Stimulated activated CD4-positive, alpha-beta T cell treated with anti-CD3 and anti-CD28 coated beads, Interleukin-1b, Interleukin-23, amount 100 ng/mL, for 24 hours (primary cell): ENCODE measurements around the gene RAI14.
A peak's percentile ranks its signal among the peaks of the same experiment; 100 is the strongest.
"Not testable (repeated sequence)": the region's sequence is repeated elsewhere in the genome, so short reads cannot be mapped to it uniquely, and the experiment has no call there.

ENCODE experiments used
- DNase-seq, 4 experiments: peaks; one replicate each; pipeline ENCODE4 v3.0.0-alpha.2; 2020; ENCODE audit warnings: low read depth in 4 of 4, low spot score in 1 of 4

Gene RAI14

DNA sequence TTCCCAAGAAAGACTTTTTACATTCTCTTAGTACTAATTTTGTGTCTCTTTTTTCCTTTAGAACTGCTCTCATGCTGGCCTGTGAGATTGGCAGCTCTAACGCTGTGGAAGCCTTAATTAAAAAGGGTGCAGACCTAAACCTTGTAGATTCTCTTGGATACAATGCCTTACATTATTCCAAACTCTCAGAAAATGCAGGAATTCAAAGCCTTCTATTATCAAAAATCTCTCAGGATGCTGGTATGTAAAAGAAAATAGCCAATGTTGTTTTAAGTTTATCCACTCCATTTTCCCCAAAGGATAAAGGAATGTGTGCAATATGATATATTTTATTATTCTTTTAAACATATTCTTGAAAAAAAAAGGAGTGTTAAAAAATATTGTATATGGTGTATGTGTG lies 155.6 kb downstream of the RAI14 start:
- DNase-seq, result no peak

- no peak for DNase-seq
These were observed 157.4 kb downstream of the RAI14 start for GRCh38 chr5:34813509-34813908.

- no peak for DNase-seq
These were observed 161.6 kb downstream of the RAI14 start for GRCh38 chr5:34817558-34818351.

GRCh38 chr5:34818717-34819116 lies 162.6 kb downstream of the RAI14 start:
- DNase-seq, result no peak

DNA sequence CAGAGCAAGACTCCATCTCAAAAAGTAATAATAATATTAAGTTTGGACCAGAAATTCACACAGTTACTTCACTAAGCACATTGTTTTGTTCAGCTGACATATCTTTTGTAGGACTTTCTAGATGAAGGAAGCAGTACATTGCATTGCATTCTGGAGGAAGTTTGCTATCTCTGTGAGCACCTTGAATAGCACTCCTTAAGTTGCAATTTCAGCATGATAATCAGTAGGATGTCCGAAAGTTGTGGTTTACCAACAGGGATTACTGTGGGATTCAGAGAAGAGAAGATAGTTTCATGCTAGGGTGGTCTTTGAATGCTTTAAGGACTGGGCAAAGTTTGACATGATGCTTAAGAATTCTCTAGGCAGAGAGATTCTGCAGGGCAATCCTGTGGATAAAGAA lies 164.5 kb downstream of the RAI14 start:
- no peak for DNase-seq

DNA sequence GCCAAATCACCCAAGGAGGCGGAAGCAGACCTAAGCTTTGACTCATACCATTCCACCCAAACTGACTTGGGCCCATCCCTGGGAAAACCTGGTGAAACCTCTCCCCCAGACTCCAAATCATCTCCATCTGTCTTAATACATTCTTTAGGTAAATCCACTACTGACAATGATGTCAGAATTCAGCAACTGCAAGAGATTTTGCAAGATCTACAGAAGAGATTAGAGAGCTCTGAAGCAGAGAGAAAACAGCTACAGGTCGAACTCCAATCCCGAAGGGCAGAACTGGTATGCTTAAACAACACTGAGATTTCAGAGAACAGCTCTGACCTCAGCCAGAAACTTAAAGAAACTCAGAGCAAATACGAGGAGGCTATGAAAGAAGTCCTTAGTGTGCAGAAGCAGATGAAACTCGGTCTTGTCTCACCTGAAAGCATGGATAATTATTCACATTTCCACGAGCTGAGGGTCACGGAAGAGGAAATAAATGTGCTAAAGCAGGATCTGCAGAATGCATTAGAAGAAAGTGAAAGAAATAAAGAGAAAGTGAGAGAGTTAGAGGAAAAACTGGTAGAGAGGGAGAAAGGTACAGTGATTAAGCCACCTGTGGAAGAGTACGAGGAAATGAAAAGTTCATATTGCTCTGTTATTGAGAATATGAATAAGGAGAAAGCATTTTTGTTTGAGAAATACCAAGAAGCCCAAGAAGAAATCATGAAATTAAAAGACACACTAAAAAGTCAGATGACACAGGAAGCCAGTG lies 167.0 kb downstream of the RAI14 start:
- no peak for DNase-seq

GRCh38 chr5:34826347-34826746 lies 170.2 kb downstream of the RAI14 start:
- no peak for DNase-seq

- no peak for DNase-seq
These were observed 171.7 kb downstream of the RAI14 start for GRCh38 chr5:34827588-34828506.

GRCh38 chr5:34830827-34831226 lies 174.7 kb downstream of the RAI14 start:
- DNase-seq, result not testable (repeated sequence)

DNA sequence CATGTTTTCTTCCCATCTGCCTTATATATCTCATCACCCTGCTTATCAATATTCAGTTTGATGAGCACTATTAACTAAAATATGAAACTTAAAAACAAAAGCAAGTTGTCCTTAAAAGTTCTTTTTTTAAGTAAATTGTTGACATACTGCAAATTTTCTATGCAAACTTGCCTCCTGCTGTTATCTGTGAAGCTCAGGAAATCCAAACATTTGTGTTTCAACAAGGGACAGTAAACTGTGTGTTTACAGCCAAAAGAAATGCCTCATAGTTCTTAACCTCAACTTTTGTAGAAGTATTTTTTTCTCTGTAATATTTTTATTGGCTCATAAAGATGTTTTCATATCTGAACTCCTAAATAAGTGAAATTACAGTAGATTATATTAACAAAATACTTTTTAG lies 175.2 kb downstream of the RAI14 start:
- no peak for DNase-seq

DNA sequence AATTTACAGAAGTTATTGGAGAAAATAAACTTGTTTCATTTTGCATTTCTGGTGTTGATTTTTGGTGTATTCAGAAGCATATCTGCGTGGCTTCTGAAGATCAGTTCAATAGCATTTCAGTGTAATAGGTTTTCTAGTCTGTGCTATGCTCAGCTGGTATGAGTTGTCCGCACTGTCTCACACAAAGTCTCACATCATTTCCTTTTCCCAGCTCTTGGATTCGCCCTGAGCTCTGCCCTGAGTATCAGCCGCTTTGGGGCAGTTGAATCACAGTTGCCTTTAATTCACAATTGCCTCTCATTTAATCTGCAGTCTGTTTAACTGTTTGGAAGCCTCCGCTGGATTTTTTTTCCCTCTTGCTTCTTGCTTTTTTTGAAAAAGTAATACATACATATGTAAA lies 176.4 kb downstream of the RAI14 start:
- no peak for DNase-seq

DNA sequence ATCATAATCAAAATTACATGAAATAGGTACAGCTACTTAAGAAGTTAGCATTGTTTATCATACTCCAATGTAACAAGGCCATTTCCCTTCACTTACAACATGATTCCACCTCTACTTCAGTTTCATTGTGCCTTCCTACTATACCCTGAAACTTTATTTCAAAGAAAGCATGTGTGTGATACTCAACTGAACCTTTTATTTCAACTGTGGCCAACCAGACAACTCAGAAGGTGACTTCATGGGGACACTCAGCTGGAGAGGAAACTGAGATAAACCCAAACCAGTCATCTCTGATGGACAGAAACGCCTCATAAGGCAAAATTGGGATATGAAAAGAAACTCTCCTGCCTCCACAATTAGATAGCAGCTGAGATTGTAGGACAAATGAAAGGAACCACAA lies 177.0 kb downstream of the RAI14 start:
- no peak for DNase-seq

GRCh38 chr5:34833976-34834793 lies 178.1 kb downstream of the RAI14 start:
- no peak for DNase-seq

GRCh38 chr5:34834794-34835089 lies 178.6 kb downstream of the RAI14 start:
- DNase-seq, result no peak

- DNase-seq, result no peak
These were observed 179.5 kb downstream of the RAI14 start for GRCh38 chr5:34835664-34836063.

DNA sequence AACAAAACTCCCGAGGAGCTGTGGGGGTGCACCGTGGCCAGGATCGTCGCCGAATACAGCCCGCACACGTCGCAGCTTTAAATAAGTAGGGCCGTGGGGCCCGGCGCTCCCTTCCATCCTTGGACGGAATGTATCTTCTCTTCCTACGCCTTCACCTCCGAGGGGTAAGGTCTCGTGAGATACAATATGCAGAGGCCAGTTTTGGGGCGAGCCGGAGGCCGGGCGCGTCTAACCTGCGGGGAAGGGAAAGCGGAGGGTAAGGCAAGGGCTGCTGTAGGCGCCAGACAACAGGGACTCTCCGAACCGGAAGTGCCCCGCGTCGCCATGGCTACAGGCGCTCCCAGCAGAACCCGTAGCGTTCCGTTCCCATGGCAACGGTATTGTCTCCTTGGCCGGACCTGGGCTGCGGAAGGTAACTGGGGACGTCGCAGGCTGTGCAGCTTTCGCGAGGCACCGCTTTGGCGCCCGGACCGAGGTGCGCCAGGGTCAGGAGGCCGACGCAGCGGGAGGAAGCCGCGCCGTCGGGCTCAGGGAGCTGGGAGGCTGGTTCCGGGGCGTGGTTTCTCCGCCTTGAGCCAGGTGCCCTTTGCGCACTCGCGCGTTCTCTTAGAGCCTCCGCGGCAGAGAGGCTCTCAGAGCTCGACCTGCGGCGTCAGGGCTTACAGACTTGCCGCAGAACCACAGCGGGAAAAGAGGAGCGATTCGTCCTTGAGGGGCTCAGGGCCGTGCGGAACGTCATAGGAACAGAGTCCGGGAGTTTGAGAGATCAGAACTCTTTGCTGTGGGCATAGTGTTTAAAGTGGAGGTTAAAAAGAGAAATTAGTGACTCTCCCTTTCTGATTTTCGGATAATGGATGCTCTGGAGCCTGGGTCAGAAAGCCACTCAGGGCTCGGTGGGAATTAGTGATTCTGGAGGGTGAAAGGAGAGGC lies 182.9 kb downstream of the RAI14 start, which contains the start of gene TTC23L:
Gene TTC23L (plus strand): TSS at position 380 of the 930 bp plus-strand sequence. CDS start 1,508 bp downstream, outside the sequence.
- DNase-seq, result peak; percentile 74 to 87 (median 81)

GRCh38 chr5:34841816-34842215 lies 185.7 kb downstream of the RAI14 start:
- DNase-seq, result no peak

DNA sequence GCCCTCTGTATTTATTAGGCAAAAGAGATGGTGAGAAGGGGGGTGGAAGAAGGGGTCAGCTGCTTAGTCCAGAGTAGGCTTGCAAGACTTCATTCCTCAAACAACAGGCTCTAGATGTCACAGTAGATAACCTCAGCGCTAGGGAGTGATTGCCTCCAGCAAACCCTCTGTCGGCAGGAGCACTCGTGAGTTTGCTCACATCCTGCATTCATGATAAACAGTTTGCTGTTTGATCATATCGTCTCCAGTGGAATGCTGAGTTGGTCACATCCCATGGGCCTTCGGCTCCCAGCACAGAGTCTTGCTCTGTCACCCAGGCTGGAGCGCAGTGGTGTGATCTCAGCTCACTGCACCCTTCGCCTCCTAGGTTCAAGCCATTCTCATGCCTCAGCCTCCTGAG lies 186.4 kb downstream of the RAI14 start:
- no peak for DNase-seq

DNA sequence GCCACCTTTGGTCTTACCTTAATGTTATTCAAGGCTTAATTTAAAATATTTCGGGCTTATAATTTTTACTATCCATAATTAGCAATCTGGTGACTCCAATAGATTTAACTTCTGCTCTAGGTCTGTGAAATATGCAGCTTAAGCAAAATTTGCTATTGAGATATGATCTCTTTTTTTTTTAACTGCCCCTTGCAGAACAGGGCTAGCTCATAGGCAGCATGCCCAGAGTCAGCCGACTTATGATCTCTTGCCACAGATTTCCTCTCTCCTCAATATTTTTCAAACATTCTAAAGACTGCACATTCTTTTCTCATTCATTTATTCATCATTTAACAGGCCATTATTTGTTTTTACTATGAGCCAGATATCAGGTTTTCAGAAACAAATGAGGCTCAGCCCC lies 187.4 kb downstream of the RAI14 start:
- DNase-seq, result no peak

- DNase-seq, result no peak
These were observed 188.0 kb downstream of the RAI14 start for GRCh38 chr5:34844106-34844505.
